Large intestine (tissue), 3 donors: ENCODE measurements around the gene DAP3. TPM values are rescaled to one million over a fixed set of nuclear protein-coding genes. Genes with fewer than 3 reads are reported as not detected.
A peak's percentile ranks its signal among the peaks of the same experiment; 100 is the strongest.
"Not testable (repeated sequence)": the region's sequence is repeated elsewhere in the genome, so short reads cannot be mapped to it uniquely, and the experiment has no call there.

Source experiments
- DNase-seq, 2 donors: peaks; one replicate each; pipeline versions ENCODE4 v3.0.0 to v3.0.0-alpha.2; 2013
- H3K27ac ChIP-seq: one replicate; pipeline ENCODE4 v1.5.1; 2013; ENCODE audit warnings: low read length
- H3K27me3 ChIP-seq: 2 replicates; pipeline ENCODE4 v1.6.1; 2013; ENCODE audit warnings: low read length; ENCODE audit not compliant: control insufficient read depth, insufficient read depth
- H3K36me3 ChIP-seq: 2 replicates; pipeline ENCODE4 v1.6.1; 2013; ENCODE audit warnings: low read length; ENCODE audit not compliant: control insufficient read depth, insufficient read depth
- H3K4me1 ChIP-seq: one replicate; pipeline ENCODE4 v1.6.1; 2013; ENCODE audit warnings: low read length; ENCODE audit not compliant: control insufficient read depth, insufficient read depth
- H3K4me3 ChIP-seq: one replicate; pipeline ENCODE4 v1.5.1; 2013; ENCODE audit warnings: low read length
- H3K9me3 ChIP-seq: one replicate; pipeline ENCODE4 v1.6.1; 2013; ENCODE audit warnings: mild to moderate bottlenecking, low read depth, low read length, moderate library complexity; ENCODE audit not compliant: control insufficient read depth
- WGBS: methylation state at CpG from one replicate; pipeline ENCODE4 v1.1.5; 2013; ENCODE audit warnings: low lambda C conversion rate; ENCODE audit not compliant: insufficient coverage; 5-methylcytosine and 5-hydroxymethylcytosine counted together
- polyA plus RNA-seq: library from polyadenylated mRNA; unstranded; fragments of 120-200 nt; gene quantifications from one replicate; pipeline ENCODE4 v1.2.1, GENCODE V29; 2013

The DAP3 gene
- polyA plus RNA-seq, 1 donor: 96.3 TPM

DNA sequence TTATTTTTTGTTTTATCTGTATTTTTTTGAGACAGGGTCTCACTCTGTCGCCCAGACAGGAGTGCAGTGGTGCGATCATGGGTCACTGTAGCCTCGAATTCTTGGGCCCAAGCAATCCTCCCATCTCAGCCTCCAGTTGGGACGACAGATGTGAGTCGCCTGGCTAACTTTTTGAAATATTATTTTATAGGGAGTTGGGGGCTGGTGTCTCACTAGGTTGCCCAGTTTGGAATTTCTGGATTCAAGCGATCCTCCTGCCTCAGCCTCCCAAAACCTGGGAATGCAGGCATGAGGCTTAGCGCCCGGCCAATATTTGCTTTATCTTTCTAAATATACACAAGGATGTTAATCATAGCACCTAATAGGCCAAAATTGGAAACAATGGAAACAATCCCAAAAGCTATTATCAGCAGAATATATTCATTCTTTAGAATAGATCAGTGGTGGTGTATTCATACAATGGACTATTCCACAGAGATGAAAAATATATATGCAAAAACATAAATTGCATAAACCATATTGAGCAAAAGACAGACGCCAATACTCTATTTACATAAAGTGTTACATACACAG lies 55.9 kb downstream of the DAP3 start:
- H3K27me3 ChIP-seq: no peaks in the 10 kb centered on the region
- H3K27ac ChIP-seq: peak overlapping the region; percentile 54
- no peaks in the 10 kb centered on the region for H3K36me3 ChIP-seq
- H3K9me3 ChIP-seq: no peaks in the 10 kb centered on the region
- peak overlapping the region; percentile 74 for H3K4me3 ChIP-seq
- no peak for DNase-seq
- H3K4me1 ChIP-seq: no peaks in the 10 kb centered on the region
- no CpG with 5 or more reads among the region's 9 CpGs for WGBS

DNA sequence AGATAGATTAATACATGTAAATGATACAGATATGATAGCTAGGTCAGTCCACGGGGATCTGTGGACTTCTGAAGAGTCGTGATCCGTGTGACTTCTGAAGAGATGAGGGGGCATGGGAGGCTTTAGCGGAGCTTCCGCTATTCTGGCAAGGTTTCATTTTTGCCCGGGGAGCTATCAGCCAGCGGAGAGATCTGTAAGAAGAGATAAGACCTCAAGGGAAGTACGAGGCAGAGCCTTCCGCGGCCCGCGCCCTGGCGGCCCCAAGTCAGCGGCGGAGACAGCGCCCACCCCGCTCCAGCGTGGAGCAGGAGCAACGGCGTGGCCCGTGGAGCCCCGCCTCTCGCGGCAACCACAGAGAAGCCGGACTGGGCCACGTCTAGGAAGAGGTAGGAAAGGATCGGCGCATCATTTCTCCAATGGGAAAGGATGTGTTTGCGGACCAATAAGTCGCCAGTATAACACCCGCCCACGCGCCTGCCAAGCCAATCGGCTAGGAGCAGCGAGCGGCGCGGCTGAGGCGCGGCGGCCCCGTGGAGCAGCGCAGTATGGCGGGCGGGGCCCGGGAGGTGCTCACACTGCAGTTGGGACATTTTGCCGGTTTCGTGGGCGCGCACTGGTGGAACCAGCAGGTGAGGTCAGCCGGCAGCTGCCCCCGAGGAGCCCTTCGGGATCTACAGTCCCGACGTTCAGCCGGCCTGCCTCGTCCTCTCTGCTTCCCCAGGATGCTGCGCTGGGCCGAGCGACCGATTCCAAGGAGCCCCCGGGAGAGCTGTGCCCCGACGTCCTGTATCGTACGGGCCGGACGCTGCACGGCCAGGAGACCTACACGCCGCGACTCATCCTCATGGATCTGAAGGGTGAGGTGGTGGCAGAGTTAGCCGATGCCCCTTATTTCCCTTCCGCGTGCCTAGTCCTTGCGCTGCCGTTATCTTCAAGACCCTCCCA lies 56.7 kb downstream of the DAP3 start:
- not testable (repeated sequence) for H3K36me3 ChIP-seq, H3K27me3 ChIP-seq, H3K4me1 ChIP-seq, H3K9me3 ChIP-seq
- peak overlapping the region; percentile 74 for H3K4me3 ChIP-seq
- H3K27ac ChIP-seq: peak overlapping the region; percentile 54
- peak; percentile 93 to 97 for DNase-seq
- WGBS: 0% methylated on average over 1 of the region's 77 CpGs

DNA sequence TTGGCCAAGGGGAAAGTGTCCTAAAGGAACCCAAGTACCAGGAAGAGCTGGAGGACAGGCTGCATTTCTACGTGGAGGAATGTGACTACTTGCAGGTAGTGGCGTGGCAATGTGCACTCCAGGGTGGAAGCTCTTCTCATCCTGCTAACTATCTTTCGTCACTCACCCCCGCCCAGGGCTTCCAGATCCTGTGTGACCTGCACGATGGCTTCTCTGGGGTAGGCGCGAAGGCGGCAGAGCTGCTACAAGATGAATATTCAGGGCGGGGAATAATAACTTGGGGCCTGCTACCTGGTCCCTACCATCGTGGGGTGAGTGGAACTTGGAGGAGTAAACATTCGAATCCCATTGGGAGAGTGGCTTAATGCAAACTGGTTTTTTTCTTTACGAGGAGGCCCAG lies 58.7 kb downstream of the DAP3 start:
- not testable (repeated sequence) for DNase-seq, H3K9me3 ChIP-seq, H3K4me1 ChIP-seq, H3K27ac ChIP-seq, H3K27me3 ChIP-seq, H3K4me3 ChIP-seq
- peaks cover 16% of the 10 kb centered on the region for H3K36me3 ChIP-seq
- WGBS: no CpG with 5 or more reads among the region's 12 CpGs

DNA sequence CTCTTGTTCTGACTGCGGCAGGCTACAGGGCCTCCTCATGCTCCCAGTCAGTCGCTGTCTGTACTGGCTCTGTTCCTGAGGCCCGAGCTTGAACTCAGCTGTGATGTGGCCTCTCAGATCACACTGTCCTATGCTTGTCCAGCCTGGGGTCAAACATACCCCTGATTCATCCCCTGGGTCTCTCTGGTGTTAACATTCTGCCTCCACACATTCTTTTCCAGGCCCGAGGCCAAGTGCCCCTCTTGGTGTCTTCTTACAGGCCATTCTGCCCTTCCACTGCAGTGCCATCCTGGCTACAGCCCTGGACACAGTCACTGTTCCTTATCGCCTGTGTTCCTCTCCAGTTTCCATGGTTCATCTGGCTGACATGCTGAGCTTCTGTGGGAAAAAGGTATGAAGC lies 59.2 kb downstream of the DAP3 start:
- 80% methylated on average over 1 of the region's 5 CpGs for WGBS

DNA sequence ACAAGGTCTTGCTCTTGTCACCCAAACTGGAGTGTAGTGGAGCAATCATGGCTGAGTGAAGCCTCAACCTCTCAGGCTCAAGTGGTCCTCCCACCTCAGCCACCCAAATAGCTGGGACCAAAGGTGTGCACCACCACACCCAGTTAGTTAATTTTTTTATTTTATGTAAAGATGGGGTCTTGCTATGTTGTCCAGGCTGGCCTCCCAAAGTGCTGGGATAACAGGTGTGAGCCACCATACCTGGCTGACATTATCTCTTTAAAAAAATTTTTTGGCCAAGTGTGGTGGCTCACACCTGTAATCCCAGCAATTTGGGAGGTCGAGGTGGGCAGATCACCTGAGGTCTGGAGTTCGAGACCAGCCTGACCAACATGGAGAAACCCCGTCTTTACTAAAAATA lies 70.1 kb downstream of the DAP3 start:
- not testable (repeated sequence) for DNase-seq, H3K27me3 ChIP-seq, H3K27ac ChIP-seq, H3K4me3 ChIP-seq, H3K9me3 ChIP-seq
- peaks cover 68% of the 10 kb centered on the region for H3K36me3 ChIP-seq
- peaks cover 26% of the 10 kb centered on the region for H3K4me1 ChIP-seq
- no CpG with 5 or more reads among the region's 3 CpGs for WGBS

More for the DNA sequence above, 59.2 kb downstream of the DAP3 start:
- peaks cover 21% of the 10 kb centered on the region for H3K36me3 ChIP-seq
- H3K4me3 ChIP-seq, H3K27me3 ChIP-seq, H3K9me3 ChIP-seq, H3K27ac ChIP-seq, H3K4me1 ChIP-seq, DNase-seq: not testable (repeated sequence)

DNA sequence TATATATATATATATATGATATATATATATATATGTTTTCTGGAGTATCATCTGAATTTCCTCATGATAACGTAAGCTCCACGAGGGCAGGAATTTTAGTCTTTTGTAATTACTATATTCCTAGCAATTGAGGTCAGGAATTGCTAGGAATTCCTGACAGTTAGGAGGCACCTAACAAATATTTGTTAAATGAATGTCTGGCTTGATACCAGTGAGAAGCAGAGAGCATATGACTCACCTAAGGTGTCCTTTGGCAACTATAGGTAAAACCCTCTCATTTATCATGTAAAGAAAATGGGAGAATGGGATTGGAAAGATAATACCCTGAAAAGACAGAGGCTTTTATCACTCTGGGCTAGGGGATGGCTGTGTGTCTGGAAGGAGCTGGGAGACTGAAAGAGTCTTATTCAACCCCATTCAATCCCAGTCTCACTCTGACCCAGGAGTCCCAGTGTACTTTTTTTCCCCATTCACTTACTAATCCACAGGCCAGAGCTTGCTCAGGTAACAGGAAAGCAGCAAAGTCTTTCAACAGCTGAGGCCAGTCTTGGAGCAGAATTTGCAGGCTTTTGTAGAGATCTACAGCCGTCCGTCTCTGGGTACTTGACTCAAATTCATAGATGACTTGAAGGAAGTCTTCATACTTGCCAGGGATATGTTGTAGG lies 71.2 kb downstream of the DAP3 start:
- no CpG with 5 or more reads among the region's 4 CpGs for WGBS
- no peak for DNase-seq
- H3K4me1 ChIP-seq: peaks cover 26% of the 10 kb centered on the region
- H3K9me3 ChIP-seq: no peaks in the 10 kb centered on the region
- H3K36me3 ChIP-seq: peaks cover 71% of the 10 kb centered on the region
- no peak overlapping the region for H3K27ac ChIP-seq
- no peaks in the 10 kb centered on the region for H3K27me3 ChIP-seq
- H3K4me3 ChIP-seq: no peak overlapping the region

DNA sequence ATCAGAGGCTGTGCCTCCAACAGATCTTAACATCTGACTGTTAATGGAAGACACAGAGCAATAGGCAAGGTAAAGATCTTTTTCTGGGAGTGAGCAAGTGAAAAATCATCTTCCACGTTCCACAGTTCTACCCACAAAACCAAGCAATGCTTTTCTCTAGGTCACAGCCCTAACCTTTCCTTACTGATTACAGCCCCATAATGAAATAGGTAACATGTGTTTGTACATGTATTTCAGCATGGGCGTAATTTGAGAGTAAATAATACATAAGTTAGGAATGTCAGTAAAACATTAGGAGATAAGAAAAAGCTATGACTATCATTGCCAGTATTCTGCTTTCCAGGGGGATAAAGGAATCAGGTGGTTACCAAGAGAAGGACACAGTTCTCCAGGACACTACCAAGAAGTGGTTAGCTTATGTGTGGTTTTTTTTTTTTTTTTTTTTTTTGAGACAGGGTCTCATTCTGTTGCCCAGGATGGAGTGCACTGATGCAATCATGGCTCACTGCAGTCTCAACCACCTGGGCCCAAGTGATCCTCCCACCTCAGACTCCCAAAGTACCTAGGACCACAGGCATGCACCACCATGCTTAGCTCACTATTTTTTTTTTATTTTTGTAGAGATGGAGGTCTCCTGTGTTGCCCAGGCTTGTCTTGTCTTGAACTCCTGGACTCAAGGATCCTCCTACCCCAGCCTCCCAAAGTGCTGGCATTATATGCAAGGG lies 72.0 kb downstream of the DAP3 start:
- WGBS: 100% methylated on average over 1 of the region's 2 CpGs

DNA sequence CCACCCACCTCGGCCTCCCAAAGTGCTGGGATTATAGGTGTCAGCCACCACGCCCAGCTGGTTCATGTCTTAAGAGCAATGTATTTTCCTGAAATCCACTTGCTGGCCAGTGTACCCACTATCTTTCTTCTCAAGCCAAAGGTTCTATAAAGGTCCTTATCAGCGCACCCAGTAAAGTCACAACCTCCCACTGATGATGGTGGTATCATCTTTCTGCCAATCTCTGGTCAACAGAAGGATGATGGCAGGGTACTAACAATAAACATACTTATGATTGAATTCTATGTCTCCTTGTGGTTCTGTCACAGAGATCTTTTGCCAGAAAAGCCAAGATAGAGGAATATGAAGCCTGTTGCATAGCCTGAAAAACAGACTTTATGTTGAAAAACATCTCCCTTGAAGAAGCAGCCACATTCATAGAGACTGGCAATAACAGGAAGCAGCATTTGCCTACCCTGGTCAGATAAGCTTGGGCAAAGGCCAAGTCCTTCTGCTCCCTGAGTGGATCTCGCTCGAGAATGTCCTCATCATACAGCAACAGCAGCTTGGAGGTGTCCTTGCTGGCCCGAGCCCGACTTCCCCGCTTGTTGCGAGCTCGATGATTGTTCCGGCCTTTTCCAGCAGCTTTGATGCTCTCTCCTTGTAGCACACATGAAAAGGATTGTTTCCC lies 73.0 kb downstream of the DAP3 start:
- Histone ChIP-seq H3K9me3 (no peaks in the 10 kb centered on the region), H3K4me3 (no peak overlapping the region), H3K4me1 (peaks cover 15% of the 10 kb centered on the region), H3K36me3 (peaks cover 75% of the 10 kb centered on the region), H3K27me3 (no peaks in the 10 kb centered on the region), H3K27ac (peak overlapping the region; percentile 59)
- peak; percentile 54 to 72 for DNase-seq
- WGBS: 40% methylated on average over 1 of the region's 11 CpGs

More for the DNA sequence above, 72.0 kb downstream of the DAP3 start:
- Histone ChIP-seq H3K27me3 (no peaks in the 10 kb centered on the region), H3K9me3 (no peaks in the 10 kb centered on the region), H3K4me3 (no peak overlapping the region), H3K4me1 (peaks cover 23% of the 10 kb centered on the region), H3K27ac (no peak overlapping the region), H3K36me3 (peaks cover 73% of the 10 kb centered on the region)
- no peak for DNase-seq

DNA sequence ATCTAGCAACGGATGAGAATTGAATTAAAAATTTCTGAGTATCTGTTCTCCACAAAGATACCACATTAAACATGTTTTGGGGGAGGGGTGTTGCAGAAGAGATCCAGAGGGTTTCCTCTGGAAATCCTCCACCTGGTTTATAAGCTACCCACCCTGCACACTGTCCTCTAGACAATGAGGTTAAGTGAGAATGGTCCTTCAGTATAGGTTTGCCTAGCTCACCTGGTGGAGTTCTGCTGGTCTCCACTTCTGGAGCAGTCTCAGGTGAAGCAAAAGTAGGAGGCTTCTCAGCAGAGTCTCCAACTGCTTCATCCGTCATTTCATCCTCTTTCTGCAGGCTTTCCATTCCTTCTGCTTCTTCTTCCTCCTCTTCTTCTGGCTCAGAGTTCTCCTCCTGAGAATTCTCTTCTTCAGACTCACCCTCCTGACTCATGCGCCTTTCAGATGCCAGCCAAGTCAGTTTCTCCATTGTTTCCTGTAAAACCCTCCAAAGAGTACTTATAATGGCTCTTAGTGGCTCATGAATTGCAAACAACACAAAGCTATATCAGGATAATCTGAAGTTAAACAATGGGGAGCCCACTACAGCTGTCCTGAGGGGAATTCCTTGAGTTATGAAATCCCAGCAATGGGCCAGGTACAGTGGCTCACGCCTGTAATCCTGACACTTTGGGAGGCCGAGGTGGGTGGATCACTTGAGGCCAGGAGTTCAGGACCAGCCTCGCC lies 74.4 kb downstream of the DAP3 start:
- not testable (repeated sequence) for H3K27ac ChIP-seq, H3K27me3 ChIP-seq, H3K4me3 ChIP-seq, H3K9me3 ChIP-seq
- H3K36me3 ChIP-seq: peaks cover 76% of the 10 kb centered on the region
- DNase-seq: peak in 1 of 2 donors; percentile 34
- H3K4me1 ChIP-seq: peaks cover 11% of the 10 kb centered on the region
- WGBS: 100% methylated on average over 1 of the region's 6 CpGs
